ENCODE measurements around the gene UST.

DNA sequence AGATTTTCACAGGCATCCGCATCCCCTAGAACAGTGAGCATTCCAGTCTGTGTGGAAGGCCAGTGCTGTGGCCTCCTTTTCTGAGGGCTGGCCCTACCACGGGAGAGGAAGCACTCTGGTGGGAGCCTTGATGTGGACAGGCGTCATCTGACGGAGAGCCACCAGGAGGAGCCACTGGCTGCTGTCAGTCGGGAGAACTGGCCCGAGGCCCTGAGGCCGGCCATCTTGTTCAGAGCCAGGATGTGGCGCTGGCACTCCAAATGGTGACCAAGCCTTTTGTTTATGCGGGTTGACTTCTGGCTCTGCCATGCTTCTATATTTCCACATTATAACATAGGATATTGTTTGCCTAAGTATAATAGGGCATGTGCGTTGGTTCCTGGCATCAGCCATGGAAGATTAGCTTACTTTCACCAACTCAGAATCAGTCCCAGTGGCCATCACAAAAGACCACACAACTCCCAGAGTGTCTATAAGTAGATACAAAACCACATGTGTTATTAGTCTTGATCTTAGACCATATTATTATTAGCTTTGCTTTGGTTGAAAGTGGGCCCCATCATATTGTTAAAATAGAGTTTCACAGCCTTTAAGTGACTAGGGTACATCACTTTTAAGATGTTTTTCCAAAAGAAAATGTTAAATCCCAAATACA lies 296.8 kb downstream of the UST start:
- no peak for TF ChIP-seq POLR2A (IDR thresholded peaks at IDR 0.05; ENCODE audit: low read depth, low read length)
- TF ChIP-seq TAF1 (IDR thresholded peaks at IDR 0.05; ENCODE audit: low read depth, low read length), result no peak
- no peak for TF ChIP-seq POLR2AphosphoS5 (IDR thresholded peaks at IDR 0.05; ENCODE audit: low read depth, low read length)
- TF ChIP-seq POU2F2 (IDR thresholded peaks at IDR 0.05; ENCODE audit: low read depth, low read length), result no peak
- TF ChIP-seq SPI1 (IDR thresholded peaks at IDR 0.05; ENCODE audit: low read depth, low read length), result no peak
- no peak for TF ChIP-seq PAX5 (IDR thresholded peaks at IDR 0.05; ENCODE audit: insufficient read depth, low read length, severe bottlenecking)

Measured in GM12891 (cell line).